DMS53 treated with DMSO at 0.1 percent for 48 hours (cell line): ENCODE data around the gene CFHR1.
A peak's percentile ranks its signal among the peaks of the same experiment; 100 is the strongest.
"Not testable (repeated sequence)": the region's sequence is repeated elsewhere in the genome, so short reads cannot be mapped to it uniquely, and the experiment has no call there.

ENCODE experiments used
- DNase-seq: peaks from one replicate; lab custom pipeline; 2025; ENCODE audit not compliant: unreplicated experiment; lab: John Stamatoyannopoulos, UW

Gene CFHR1

GRCh38 chr1:196819531-196819930, at the start of gene CFHR1:
Gene CFHR1, plus strand, starts transcription at chr1:196819731. Its CDS starts 114 bp downstream, at chr1:196819845.
- DNase-seq: not testable (repeated sequence)

GRCh38 chr1:196769823-196770222, 49.7 kb upstream of the CFHR1 start:
- not testable (repeated sequence) for DNase-seq

GRCh38 chr1:196773713-196774112, 45.8 kb upstream of the CFHR1 start:
- DNase-seq: no peak

- no peak for DNase-seq
These were observed 45.4 kb upstream of the CFHR1 start for GRCh38 chr1:196774175-196774574.

- DNase-seq: no peak
These were observed 44.9 kb upstream of the CFHR1 start, which contains the start of gene CFHR3 for GRCh38 chr1:196774603-196775002. Gene CFHR3, plus strand, starts transcription at chr1:196774840. Its CDS starts 47 bp downstream, at chr1:196774887.

GRCh38 chr1:196777603-196778002, 41.9 kb upstream of the CFHR1 start:
- no peak for DNase-seq

- no peak for DNase-seq
These were observed 40.4 kb upstream of the CFHR1 start for GRCh38 chr1:196779093-196779492.

GRCh38 chr1:196791252-196791651, 28.3 kb upstream of the CFHR1 start:
- DNase-seq: not testable (repeated sequence)

GRCh38 chr1:196794103-196794502, 25.4 kb upstream of the CFHR1 start:
- peak; percentile 71 for DNase-seq

- DNase-seq: no peak
These were observed 21.6 kb upstream of the CFHR1 start for GRCh38 chr1:196797891-196798290.

GRCh38 chr1:196801920-196802319, 17.6 kb upstream of the CFHR1 start:
- DNase-seq: not testable (repeated sequence)

GRCh38 chr1:196808529-196809235, 10.8 kb upstream of the CFHR1 start:
- DNase-seq: no peak

- peak; percentile 25 for DNase-seq
These were observed 2.1 kb upstream of the CFHR1 start for GRCh38 chr1:196817442-196817841.

GRCh38 chr1:196827860-196828259, 8.3 kb downstream of the CFHR1 start:
- DNase-seq: peak; percentile 54

GRCh38 chr1:196849613-196850492, 30.3 kb downstream of the CFHR1 start:
- DNase-seq: not testable (repeated sequence)

- no peak for DNase-seq
These were observed 36.5 kb downstream of the CFHR1 start for GRCh38 chr1:196856053-196856452.

GRCh38 chr1:196857188-196857587, 37.7 kb downstream of the CFHR1 start:
- DNase-seq: no peak

- no peak for DNase-seq
These were observed 39.3 kb downstream of the CFHR1 start for GRCh38 chr1:196858811-196859210.

- DNase-seq: no peak
These were observed 40.9 kb downstream of the CFHR1 start for GRCh38 chr1:196860323-196860884.

- DNase-seq: no peak
These were observed 41.9 kb downstream of the CFHR1 start for GRCh38 chr1:196861429-196861828.

GRCh38 chr1:196866974-196867373, 47.4 kb downstream of the CFHR1 start:
- no peak for DNase-seq

GRCh38 chr1:196873385-196873784, 53.9 kb downstream of the CFHR1 start:
- DNase-seq: peak; percentile 92
